Heart right ventricle (tissue), 16 donors: ENCODE results near the gene FAM20C. TPM values are rescaled to one million over a fixed set of nuclear protein-coding genes. Genes with fewer than 3 reads are reported as not detected.

Source experiments
- ATAC-seq, 8 donors: fragments of 200-7000 bp; cut with Tn5 transposase; one replicate each; pipeline ENCODE4 v1.9.1; 2020; ENCODE audit warnings: mild to moderate bottlenecking in 8 of 8, moderate library complexity in 8 of 8, moderate number of reproducible peaks in 1 of 8
- DNase-seq, 2 donors: peaks; one replicate each; pipeline ENCODE4 v3.0.0-alpha.2; 2020
- H3K27ac ChIP-seq, 10 donors: fragments of 200-600 bp; sonication (generic) in 2 of 10; one replicate each; pipeline versions ENCODE4 v1.5.0 to v1.8.0; 2020 to 2022; ENCODE audit warnings: mild to moderate bottlenecking in 3 of 10
- H3K27me3 ChIP-seq, 7 donors: fragments of 200-600 bp; one replicate each; pipeline ENCODE4 v1.8.0; 2021 to 2022; ENCODE audit warnings: mild to moderate bottlenecking in 2 of 7
- H3K36me3 ChIP-seq, 9 donors: fragments of 200-600 bp; sonication (generic) in 1 of 9; one replicate each; pipeline versions ENCODE4 v1.5.0 to v1.8.0; 2020 to 2022; ENCODE audit warnings: mild to moderate bottlenecking in 2 of 9
- H3K4me1 ChIP-seq, 9 donors: fragments of 200-600 bp; sonication (generic) in 1 of 9; one replicate each; pipeline versions ENCODE4 v1.5.0 to v1.8.0; 2020 to 2022; ENCODE audit warnings: mild to moderate bottlenecking in 4 of 9
- H3K4me3 ChIP-seq, 10 donors: fragments of 200-600 bp; sonication (generic) in 2 of 10; one replicate each; pipeline versions ENCODE4 v1.5.0 to v1.8.0; 2020 to 2022; ENCODE audit warnings: mild to moderate bottlenecking in 7 of 10, moderate library complexity in 2 of 10
- H3K9me3 ChIP-seq, 11 donors: fragments of 200-600 bp in 10 of 11; sonication (generic) in 2 of 11; one replicate each; pipeline versions ENCODE4 v1.5.0 to v1.8.0; 2013 to 2022; ENCODE audit warnings: mild to moderate bottlenecking in 2 of 11, control low read depth in 1 of 11, moderate library complexity in 1 of 11
- WGBS, 2 donors: extraction: QIAGEN DNeasy Blood & Tissue Kit; methylation state at CpG; one replicate each; pipeline ENCODE4 v1.1.7; 2013; ENCODE audit warnings: inconsistent platforms in 1 of 2; 5-methylcytosine and 5-hydroxymethylcytosine counted together
- intact Hi-C, 10 donors: fragments of 100-400 bp; cut with DNase I; formaldehyde crosslinking; loops; one replicate each; pipeline versions ENCODE4 v1.11.1 to v1.14.2; 2022
- polyA plus RNA-seq, 2 donors: library from polyadenylated mRNA; stranded (reverse); fragments of 200-250 nt; gene quantifications; one replicate each; pipeline ENCODE4 v1.2.3, GENCODE V29; 2013
- total RNA-seq, 10 donors: library from RNA; stranded (reverse); fragmentation: NEBNext Ultra II Directional in 3 of 10; extraction: Animal tissue kit (Norgen Biotek cat#: 25700) in 3 of 10; gene quantifications; one replicate each; pipeline versions ENCODE4 v1.2.1 to v1.2.4, GENCODE V29; 2021 to 2023
- TF ChIP-seq, protein P1 (sequence below), 9 donors: fragments of 200-600 bp; sonication (generic) in 2 of 9; IDR thresholded peaks; one replicate each; pipeline versions ENCODE4 v1.5.0 to v1.8.0; 2021 to 2022; ENCODE audit warnings: antibody characterized with exemption in 9 of 9, mild to moderate bottlenecking in 5 of 9, moderate library complexity in 1 of 9
- donor health status: Arrhythmogenic right ventricular cardiomyopathy.
- donor health status: ischemic (EF 13 %, LVEDD 7.1; RV severe dilation, severe dysfunction).
- donor health status: healthy with polysubstance abuse.
- donor health status: DM: no; HTN: yes; CAD: no.
- donor health status: DM: no; HTN: no; CAD: no.
- donor health status: ischemic (EF 25% LVEDD 6.9; RV normal size, moderate dysfunction).
- donor health status: ischemic (EF 25% LVEDD 5.7; RV mildly dilated, moderate dysfunction).
- donor health status: healthy.
- donor health status: DM: yes; HTN: yes; CAD: no.
- donor health status: Ischemic cardiomyopathy.
- donor health status: ischemic (EF 35%, LVEDD 5.7; RV mildly dilated, moderate dysfunction).
- donor health status: nonischemic (EF 11% LVEDD 7.7; RV severe dilation, severe dysfunction).
- donor health status: DM: yes; HTN: yes; CAD: no.
- donor health status: PGD.
- donor health status: ischemic (EF 29% LVEDD 5.4; RV normal size, mild dysfunction).
- donor health status: nonischemic (EF 23%, LVEDD 6.1; RV moderate dilation, normal function).

The FAM20C gene
- total and polyA plus RNA-seq, 12 donors: 12.4 to 59.8 (median 19.2) TPM

DNA sequence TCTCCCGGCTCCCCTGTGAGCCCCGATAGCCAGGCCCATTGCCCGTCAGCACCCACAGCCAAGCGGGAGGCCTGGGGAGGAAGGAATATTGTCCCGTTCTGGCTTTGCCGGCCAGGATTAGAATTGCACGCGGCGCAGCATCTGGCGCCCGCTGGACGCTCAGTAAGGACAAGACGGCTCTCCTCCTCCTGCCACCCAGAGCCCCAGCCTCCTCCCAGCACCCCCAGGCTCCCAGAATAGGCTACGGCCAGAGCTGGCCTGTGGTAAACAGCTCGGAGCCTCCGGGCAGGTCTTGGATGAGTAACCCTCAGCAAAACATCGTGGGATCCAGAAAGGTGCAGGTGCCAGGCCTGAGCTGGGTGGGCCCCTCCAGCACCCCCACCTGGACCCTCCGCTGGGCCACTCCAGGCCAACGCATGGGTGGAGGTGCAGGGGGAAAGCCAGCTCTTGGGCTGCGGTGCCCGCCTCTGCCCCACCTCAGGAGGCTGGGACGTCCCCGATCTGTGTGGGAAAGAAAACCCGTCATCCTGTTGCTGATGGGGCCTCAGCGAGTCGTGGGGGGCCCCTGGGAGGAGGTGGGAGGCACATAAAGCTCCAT is 5.8 kb upstream of the FAM20C start:
- intact Hi-C loops: no loop called here
- Histone ChIP-seq H3K36me3 (no peaks in the 10 kb centered on the region), H3K9me3 (peaks cover 0 to 9% (median 0%) of the 10 kb centered on the region in 11 donors), H3K27me3 (peaks cover 0 to 16% (median 0%) of the 10 kb centered on the region in 7 donors), H3K4me3 (no peak overlapping the region), H3K4me1 (peaks cover 0 to 15% (median 8%) of the 10 kb centered on the region in 9 donors), H3K27ac (no peak overlapping the region)
- ATAC-seq (no peak), DNase-seq (no peak)
- WGBS, 2 donors: 89 to 90% methylated on average over 24 to 26 of the region's 26 CpGs
- TF ChIP-seq, protein P1, sequence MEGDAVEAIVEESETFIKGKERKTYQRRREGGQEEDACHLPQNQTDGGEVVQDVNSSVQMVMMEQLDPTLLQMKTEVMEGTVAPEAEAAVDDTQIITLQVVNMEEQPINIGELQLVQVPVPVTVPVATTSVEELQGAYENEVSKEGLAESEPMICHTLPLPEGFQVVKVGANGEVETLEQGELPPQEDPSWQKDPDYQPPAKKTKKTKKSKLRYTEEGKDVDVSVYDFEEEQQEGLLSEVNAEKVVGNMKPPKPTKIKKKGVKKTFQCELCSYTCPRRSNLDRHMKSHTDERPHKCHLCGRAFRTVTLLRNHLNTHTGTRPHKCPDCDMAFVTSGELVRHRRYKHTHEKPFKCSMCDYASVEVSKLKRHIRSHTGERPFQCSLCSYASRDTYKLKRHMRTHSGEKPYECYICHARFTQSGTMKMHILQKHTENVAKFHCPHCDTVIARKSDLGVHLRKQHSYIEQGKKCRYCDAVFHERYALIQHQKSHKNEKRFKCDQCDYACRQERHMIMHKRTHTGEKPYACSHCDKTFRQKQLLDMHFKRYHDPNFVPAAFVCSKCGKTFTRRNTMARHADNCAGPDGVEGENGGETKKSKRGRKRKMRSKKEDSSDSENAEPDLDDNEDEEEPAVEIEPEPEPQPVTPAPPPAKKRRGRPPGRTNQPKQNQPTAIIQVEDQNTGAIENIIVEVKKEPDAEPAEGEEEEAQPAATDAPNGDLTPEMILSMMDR (IDR thresholded peaks at IDR 0.05): no peak

DNA sequence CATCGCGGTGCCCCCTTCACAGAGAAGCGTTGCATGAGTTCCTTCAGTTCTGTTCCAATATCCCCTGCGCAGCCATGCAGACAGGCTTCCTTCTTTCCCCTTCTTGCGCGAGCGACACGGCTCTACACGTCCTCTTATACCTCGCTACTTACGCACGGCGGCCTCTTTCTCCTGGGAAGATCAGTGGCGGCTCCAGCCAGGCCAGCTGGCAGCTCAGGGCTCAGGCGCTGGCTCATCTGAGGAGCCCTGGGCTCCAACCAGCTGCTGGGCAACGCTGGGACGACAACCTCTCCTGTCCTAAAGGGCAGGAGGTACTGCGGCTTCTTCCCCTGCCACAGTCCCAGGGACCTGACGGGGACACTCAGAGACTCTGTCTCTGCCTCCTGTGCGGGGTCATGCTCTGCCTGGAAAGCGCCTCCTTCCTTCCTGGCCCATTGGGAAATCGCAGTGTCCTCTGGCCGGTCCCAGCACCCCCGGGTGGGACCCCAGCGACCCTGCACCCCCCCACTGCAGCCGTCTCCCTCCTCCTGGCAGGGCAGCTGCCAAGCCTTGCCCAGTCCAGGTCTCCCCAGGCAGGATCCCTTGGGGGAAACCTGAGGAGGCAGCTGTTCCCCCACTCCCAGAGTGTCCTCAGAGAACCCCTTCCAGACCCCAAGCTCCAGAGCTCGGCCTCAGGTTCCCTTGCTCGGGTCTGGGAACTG is 5.0 kb upstream of the FAM20C start:
- Histone ChIP-seq H3K4me3 (no peak overlapping the region), H3K27ac (no peak overlapping the region), H3K27me3 (peaks cover 0 to 17% (median 0%) of the 10 kb centered on the region in 7 donors), H3K4me1 (peaks cover 0 to 17% (median 10%) of the 10 kb centered on the region in 9 donors), H3K9me3 (peaks cover 0 to 9% (median 0%) of the 10 kb centered on the region in 11 donors), H3K36me3 (no peaks in the 10 kb centered on the region)
- 83 to 84% methylated on average over 28 of the region's 28 CpGs for WGBS, 2 donors
- no peak for DNase-seq
- no peak for ATAC-seq
- intact Hi-C loops: no loop called here
- TF ChIP-seq, protein P1 (IDR thresholded peaks at IDR 0.05): no peak

DNA sequence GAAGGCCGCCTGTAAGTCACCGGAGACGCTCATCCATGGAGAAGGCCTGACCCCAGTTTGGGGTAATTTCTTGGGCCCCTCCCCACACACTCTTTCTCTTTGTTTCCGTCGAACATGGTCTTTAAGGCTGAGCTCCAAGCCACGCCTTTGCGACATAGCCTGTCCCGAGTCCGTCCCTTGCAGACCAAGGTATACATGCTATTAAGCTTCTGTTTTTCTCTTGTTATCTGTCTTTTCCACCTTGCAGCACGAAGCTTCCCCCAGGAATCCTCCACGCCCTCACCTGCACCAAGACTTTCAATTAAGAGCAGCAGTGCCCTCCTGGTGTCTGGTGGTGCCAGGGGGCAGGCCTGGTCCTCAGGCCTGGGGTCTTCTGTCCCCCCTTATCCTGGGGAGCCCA is 4.2 kb upstream of the FAM20C start:
- TF ChIP-seq, protein P1 (IDR thresholded peaks at IDR 0.05): no peak
- Histone ChIP-seq H3K4me1 (peaks cover 0 to 17% (median 10%) of the 10 kb centered on the region in 9 donors), H3K36me3 (no peaks in the 10 kb centered on the region), H3K27ac (no peak overlapping the region), H3K4me3 (no peak overlapping the region), H3K9me3 (peaks cover 0 to 9% (median 0%) of the 10 kb centered on the region in 11 donors), H3K27me3 (peaks cover 0 to 17% (median 0%) of the 10 kb centered on the region in 7 donors)
- DNase-seq (no peak), ATAC-seq (no peak)
- intact Hi-C loops: no loop called here
- WGBS, 2 donors: 84 to 88% methylated on average over 11 of the region's 11 CpGs

DNA sequence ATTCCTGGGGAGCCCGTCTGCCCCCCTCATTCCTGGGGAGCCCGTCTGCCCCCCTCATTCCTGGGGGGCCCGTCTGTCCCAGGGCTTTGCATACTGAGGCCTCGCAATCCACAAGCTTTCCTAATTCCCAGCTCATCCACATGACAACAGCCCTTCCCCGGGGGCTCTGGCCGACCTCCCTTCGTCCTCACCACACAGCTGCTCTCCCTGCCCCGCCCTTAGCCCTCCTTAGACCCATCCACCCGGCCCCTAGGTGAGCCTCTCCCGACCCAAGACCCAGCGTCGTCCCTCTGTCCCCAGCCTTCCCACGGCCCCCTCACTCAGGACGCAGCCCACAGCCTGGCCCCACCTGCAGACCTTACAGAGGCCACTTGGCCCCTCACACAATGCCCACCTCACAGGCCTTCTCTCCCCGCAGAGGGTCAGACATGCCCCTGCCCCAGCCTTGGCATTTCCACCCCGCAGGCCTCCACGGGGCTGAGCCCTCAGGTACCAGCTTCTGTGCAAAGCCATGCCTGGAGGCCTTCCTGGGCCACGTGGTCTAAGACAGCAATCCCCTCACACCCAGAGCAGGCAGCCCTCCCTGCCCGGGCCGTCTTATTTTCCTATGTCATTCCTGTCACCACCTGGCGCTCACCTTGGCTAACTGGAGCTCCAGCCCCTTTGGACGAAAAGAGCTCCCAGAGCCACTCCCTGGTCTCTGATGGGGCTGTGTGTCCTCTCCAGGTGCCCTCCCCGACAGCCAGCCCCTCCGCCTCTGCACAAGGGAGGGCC is 3.5 kb upstream of the FAM20C start:
- Histone ChIP-seq H3K36me3 (no peaks in the 10 kb centered on the region), H3K27me3 (peaks cover 0 to 24% (median 0%) of the 10 kb centered on the region in 7 donors), H3K4me3 (no peak overlapping the region), H3K4me1 (peaks cover 2 to 21% (median 13%) of the 10 kb centered on the region in 9 donors), H3K27ac (no peak overlapping the region), H3K9me3 (peaks cover 0 to 9% (median 0%) of the 10 kb centered on the region in 11 donors)
- ATAC-seq: no peak
- intact Hi-C loops: no loop called here
- no peak for DNase-seq
- TF ChIP-seq, protein P1 (IDR thresholded peaks at IDR 0.05): no peak
- 60 to 63% methylated on average over 24 of the region's 24 CpGs for WGBS, 2 donors
